ENCODE data around the gene LRMDA.
"Not testable (repeated sequence)": the region's sequence is repeated elsewhere in the genome, so short reads cannot be mapped to it uniquely, and the experiment has no call there.

Gene LRMDA

DNA sequence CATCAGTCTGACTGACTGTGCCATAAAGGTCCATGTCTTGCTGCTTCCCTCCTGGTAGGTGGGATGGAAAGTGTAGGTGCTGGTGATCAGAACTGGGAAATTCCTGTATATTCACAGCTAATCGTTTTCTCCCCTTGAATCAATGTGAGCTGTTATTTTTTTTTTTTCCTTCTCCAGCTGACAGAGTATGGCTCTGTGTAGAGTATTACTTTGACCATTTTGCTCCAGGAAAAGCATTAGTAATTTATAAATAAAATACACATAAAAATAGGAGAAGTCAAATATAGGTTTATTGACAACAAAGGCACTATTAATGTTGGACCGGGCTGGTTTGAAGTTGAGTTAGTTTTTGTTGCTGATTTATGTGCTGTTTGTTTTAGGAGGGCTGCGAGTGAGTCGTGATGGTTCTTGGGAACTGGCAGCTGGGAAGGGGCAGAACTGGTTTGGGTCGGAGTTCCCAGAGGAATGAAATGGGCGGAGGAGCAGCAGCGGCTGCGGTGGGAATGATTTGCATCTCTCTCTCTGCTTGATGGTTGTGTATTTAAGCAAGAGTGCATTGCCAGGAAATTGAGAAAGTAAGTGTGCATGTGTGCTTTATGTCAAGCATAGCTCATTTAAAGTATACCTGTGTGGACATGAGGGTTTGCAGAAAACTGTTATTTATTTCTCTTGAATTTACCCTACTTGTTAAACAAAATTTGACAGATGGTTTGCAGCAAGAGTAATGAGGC lies 80.9 kb downstream of the LRMDA start:
- DNase-seq (ENCODE audit: low read depth): peak; percentile 28
- TF ChIP-seq, protein P1, sequence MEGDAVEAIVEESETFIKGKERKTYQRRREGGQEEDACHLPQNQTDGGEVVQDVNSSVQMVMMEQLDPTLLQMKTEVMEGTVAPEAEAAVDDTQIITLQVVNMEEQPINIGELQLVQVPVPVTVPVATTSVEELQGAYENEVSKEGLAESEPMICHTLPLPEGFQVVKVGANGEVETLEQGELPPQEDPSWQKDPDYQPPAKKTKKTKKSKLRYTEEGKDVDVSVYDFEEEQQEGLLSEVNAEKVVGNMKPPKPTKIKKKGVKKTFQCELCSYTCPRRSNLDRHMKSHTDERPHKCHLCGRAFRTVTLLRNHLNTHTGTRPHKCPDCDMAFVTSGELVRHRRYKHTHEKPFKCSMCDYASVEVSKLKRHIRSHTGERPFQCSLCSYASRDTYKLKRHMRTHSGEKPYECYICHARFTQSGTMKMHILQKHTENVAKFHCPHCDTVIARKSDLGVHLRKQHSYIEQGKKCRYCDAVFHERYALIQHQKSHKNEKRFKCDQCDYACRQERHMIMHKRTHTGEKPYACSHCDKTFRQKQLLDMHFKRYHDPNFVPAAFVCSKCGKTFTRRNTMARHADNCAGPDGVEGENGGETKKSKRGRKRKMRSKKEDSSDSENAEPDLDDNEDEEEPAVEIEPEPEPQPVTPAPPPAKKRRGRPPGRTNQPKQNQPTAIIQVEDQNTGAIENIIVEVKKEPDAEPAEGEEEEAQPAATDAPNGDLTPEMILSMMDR (conservative IDR thresholded peaks at IDR 0.05; ENCODE audit: low read length): no peak
- H3K4me3 ChIP-seq (ENCODE audit: low read length): no peak overlapping the region

DNA sequence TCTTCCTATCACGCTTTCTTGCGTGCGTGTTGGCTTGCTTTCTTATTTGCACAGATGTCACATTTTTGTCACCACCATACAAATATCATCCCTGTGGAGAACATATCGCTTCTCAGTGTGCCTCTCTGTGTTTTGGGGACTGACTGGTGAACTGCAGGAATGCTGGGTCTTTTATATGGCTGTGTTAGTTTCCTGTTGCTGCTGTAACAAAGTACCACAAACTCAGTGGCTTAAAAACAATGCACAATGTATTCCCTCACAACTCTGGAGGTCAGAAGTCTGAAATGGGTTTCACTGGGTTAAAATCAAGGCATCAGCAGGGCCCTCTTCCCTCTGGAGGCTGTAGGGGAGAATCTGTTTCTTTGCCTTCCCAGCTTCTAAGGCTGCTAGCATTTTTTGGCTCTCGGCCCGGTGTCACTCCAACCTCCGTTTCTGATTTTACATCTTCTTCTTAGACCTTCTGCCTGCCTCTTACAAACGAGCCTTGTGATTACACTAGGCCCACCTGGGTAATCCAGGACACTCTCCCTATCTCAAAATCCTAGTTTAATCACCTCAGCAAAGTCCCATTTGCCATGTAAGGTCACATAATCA lies 82.0 kb downstream of the LRMDA start:
- H3K4me3 ChIP-seq (ENCODE audit: low read length): no peak overlapping the region
- TF ChIP-seq, protein P1 (conservative IDR thresholded peaks at IDR 0.05; ENCODE audit: low read length): no peak
- no peak for DNase-seq (ENCODE audit: low read depth)

DNA sequence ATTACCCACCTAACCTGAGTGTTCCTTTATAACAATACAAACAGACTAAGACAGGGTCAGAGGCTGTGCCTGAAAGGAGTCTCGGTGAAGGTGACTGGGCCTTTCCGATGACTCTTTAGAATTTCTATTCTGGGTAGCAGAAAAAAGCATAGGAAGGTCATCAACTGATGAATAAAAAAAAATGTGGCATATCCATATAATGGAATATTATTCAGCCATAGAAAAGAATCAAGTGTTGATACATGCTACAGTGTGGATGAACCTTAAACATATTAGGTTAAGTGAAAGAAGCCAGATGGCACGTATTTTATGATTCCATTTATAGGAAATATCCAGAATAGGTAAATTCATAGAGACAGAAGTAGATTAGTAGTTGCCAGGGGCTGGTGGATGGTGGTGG lies 83.4 kb downstream of the LRMDA start:
- TF ChIP-seq, protein P1 (conservative IDR thresholded peaks at IDR 0.05; ENCODE audit: low read length): no peak

DNA sequence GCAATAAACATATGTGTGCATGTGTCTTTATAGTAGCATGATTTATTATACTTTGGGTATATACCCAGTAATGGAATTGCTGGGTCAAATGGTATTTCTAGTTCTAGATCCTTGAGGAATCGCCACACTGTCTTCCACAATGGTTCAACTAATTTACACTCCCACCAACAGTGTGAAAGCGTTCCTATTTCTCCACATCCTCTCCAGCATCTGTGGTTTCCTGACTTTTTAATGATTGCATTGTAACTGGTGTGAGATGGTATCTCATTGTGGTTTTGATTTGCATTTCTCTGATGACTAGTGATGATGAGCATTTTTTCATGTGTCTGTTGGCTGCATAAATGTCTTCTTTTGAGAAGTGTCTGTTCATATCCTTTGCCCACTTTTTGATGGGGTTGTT lies 84.7 kb downstream of the LRMDA start:
- DNase-seq (ENCODE audit: low read depth); H3K4me3 ChIP-seq (ENCODE audit: low read length): not testable (repeated sequence)

More for the DNA sequence above, 83.4 kb downstream of the LRMDA start:
- no peak for DNase-seq (ENCODE audit: low read depth)
- H3K4me3 ChIP-seq (ENCODE audit: low read length): no peak overlapping the region

DNA sequence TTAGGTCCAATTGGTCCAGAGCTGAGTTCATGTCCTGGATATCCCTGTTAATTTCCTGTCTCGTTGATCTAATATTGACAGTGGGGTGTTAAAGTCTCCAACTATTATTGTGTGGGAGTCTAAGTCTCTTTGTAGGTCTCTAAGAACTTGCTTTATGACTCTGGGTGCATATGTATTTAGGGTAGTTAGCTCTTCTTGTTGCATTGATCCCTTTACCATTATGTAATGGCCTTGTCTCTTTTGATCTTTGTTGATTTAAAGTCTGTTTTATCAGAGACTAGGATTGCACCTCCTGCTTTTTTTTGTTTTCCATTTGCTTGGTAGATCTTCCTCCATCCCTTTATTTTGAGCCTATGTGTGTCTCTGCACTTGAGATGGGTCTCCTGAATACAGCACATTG lies 87.8 kb downstream of the LRMDA start:
- H3K4me3 ChIP-seq (ENCODE audit: low read length); DNase-seq (ENCODE audit: low read depth): not testable (repeated sequence)

DNA sequence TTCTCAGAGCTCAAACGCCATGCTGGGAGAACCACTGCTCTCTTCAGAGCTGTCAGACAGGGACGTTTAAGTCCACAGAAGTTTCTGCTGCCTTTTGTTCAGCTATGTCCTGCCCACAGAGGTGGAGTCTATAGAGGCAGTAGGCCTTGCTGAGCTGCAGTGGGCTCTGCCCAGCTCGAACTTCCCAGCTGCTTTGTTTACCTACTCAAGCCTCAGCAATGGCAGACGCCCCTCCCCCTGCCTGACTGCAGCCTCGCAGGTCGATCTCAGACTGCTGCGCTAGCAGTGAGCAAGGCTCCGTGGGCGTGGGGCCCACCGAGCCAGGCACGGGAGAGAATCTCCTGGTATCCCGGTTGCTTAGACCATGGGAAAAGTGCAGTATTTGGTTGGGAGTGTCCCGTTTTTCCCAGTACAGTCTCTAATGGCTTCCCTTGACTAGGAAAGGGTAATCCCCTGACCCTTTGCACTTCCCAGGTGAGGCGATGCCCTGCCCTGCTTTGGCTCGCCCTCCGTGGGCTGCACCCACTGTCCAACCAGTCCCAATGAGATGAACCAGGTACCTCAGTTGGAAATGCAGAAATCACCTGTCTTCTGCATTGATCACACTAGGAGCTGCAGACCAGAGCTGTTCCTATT lies 89.9 kb downstream of the LRMDA start:
- not testable (repeated sequence) for DNase-seq (ENCODE audit: low read depth); H3K4me3 ChIP-seq (ENCODE audit: low read length)

DNA sequence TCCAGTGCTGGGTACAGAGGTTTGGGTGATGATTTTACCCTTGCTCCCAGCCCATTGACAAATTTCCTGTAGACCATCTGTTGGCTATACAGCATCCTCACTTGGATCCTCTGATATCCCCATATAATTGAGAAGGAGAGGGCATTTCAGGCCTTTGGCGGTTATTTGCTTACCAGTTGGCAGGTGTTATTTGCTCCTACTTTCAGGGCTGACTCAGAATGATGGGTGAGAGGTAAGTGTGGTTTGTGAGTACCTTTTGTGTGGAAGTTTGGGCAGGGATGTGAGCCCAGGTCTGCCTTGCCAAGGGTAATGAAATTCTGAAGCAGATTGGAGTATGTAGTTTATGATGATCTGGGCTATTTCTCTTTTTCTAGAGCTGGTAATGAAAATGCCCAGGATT lies 93.6 kb downstream of the LRMDA start:
- DNase-seq (ENCODE audit: low read depth): no peak
- TF ChIP-seq, protein P1 (conservative IDR thresholded peaks at IDR 0.05; ENCODE audit: low read length): no peak
- no peak overlapping the region for H3K4me3 ChIP-seq (ENCODE audit: low read length)

DNA sequence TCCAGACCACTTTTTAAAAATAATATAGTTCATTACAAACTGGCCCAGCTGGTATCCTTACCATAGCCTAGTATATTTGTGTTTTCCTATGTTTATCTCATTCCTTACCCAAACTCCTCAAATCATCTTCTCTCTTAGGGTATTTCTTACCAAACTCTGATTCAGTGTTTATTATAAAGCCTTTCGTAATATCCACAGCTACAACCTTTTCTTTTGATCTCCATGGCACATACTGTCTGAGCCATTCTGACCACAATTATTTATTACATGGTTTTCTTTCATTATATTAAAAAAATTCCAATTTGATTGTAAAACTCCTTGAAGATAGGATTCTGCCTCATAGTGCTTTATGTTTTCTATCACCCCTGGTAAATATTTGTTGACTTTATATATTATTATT lies 94.2 kb downstream of the LRMDA start:
- H3K4me3 ChIP-seq (ENCODE audit: low read length): no peak overlapping the region
- peak; percentile 23 for DNase-seq (ENCODE audit: low read depth)
- TF ChIP-seq, protein P1 (conservative IDR thresholded peaks at IDR 0.05; ENCODE audit: low read length): no peak

All from AG10803 (cell line).